ENCODE data around the gene ALDH2. TPM values are rescaled to one million over a fixed set of nuclear protein-coding genes. Genes with fewer than 3 reads are reported as not detected.

The ALDH2 gene
- total and polyA plus RNA-seq, 9 of the 15 experiments (the other 6 are each of a cell fraction or from before 2014, with no cell fraction given): 1.9 to 22.5 (median 12.2) TPM

DNA sequence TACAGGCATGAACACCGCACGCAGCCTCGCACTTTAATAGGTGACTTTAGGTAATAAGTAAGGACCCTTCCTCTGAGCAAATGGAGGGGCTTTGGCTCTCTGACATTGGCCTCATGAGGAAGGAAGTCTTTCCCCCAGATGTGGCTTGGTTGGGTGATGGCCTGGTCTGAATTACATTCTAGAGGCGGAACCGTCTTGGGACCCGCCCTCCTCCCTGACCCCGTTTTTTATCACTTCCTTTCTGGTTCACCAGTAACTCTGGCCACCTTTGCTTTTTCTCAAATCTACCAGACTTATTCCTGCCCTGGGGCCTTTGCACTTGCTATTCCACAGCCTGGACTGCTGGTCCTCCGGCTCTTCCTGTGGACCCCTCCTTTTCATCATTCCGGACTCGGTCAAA, 13.4 kb downstream of the ALDH2 start:
- Histone ChIP-seq H3K27ac (ENCODE audit: extremely low read depth, low read depth, low read length) (no peak overlapping the region), H3K4me2 (ENCODE audit: insufficient read depth, low read length) (no peak overlapping the region), H3K4me3 (no peak overlapping the region), H3K79me2 (ENCODE audit: control insufficient read depth, insufficient read depth, low read length) (no peaks in the 10 kb centered on the region), H3K9me1 (ENCODE audit: control insufficient read depth, insufficient read depth, low read length) (no peaks in the 10 kb centered on the region), H3K9ac (ENCODE audit: insufficient read depth in 1 of 2, low read depth in 2 of 2, low read length in 2 of 2) (no peak overlapping the region), H2AFZ (ENCODE audit: low read depth, low read length) (no peak overlapping the region), H3K4me1 (replicated peaks in 1 of 2; ENCODE audit: control insufficient read depth in 2 of 2, insufficient read depth in 2 of 2, low read length in 2 of 2) (peaks cover 20 to 23% of the 10 kb centered on the region in 2 experiments), H3K27me3 (ENCODE audit: control insufficient read depth in 2 of 2, insufficient read depth in 2 of 2, low read length in 2 of 2) (no peaks in the 10 kb centered on the region), H3K36me3 (ENCODE audit: control insufficient read depth, insufficient read depth, low read length) (peaks cover 7% of the 10 kb centered on the region; the same call in 1 of the 3 replicates), H3K9me3 (replicated peaks; ENCODE audit: control insufficient read depth, insufficient read depth, low read depth, low read length) (no peaks in the 10 kb centered on the region; the same call in 1 of the 2 replicates), H4K20me1 (replicated peaks; ENCODE audit: control insufficient read depth, insufficient read depth, low read length) (no peaks in the 10 kb centered on the region)
- intact Hi-C loops (cut with micrococcal nuclease): no loop called here
- ATAC-seq (no peak), FAIRE-seq (no peak), DNase-seq (ENCODE audit: extremely low read depth in 1 of 4, low spot score in 3 of 4) (no peak)
- TF ChIP-seq, protein P1, sequence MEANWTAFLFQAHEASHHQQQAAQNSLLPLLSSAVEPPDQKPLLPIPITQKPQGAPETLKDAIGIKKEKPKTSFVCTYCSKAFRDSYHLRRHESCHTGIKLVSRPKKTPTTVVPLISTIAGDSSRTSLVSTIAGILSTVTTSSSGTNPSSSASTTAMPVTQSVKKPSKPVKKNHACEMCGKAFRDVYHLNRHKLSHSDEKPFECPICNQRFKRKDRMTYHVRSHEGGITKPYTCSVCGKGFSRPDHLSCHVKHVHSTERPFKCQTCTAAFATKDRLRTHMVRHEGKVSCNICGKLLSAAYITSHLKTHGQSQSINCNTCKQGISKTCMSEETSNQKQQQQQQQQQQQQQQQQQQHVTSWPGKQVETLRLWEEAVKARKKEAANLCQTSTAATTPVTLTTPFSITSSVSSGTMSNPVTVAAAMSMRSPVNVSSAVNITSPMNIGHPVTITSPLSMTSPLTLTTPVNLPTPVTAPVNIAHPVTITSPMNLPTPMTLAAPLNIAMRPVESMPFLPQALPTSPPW (CRISPR knock-in tag; IDR thresholded peaks at IDR 0.05): no peak
- no peak for TF ChIP-seq SMAD3 (CRISPR knock-in tag; conservative IDR thresholded peaks at IDR 0.05)
- no peak for TF ChIP-seq BRCA1 (IDR thresholded peaks at IDR 0.05)
- TF ChIP-seq BRCA1 (CRISPR knock-in tag; IDR thresholded peaks at IDR 0.05): no peak
- no peak for TF ChIP-seq ELF1 (tag; IDR thresholded peaks at IDR 0.05)
- no peak for TF ChIP-seq GATAD2A (IDR thresholded peaks at IDR 0.05)
- no peak for TF ChIP-seq PCBP2 (IDR thresholded peaks at IDR 0.05; ENCODE audit: low read depth, low read length, poor library complexity, severe bottlenecking)
- TF ChIP-seq RBM25 (IDR thresholded peaks at IDR 0.05; ENCODE audit: low read depth, low read length, severe bottlenecking): no peak
- TF ChIP-seq ZBED1 (IDR thresholded peaks at IDR 0.05): no peak
- TF ChIP-seq, protein P2, sequence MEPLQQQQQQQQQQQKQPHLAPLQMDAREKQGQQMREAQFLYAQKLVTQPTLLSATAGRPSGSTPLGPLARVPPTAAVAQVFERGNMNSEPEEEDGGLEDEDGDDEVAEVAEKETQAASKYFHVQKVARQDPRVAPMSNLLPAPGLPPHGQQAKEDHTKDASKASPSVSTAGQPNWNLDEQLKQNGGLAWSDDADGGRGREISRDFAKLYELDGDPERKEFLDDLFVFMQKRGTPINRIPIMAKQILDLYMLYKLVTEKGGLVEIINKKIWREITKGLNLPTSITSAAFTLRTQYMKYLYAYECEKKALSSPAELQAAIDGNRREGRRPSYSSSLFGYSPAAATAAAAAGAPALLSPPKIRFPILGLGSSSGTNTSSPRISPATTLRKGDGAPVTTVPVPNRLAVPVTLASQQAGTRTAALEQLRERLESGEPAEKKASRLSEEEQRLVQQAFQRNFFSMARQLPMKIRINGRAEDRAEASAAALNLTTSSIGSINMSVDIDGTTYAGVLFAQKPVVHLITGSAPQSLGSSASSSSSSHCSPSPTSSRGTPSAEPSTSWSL (CRISPR knock-in tag; IDR thresholded peaks at IDR 0.05; ENCODE audit: borderline replicate concordance): no peak
- TF ChIP-seq SNIP1 (IDR thresholded peaks at IDR 0.05; ENCODE audit: low read depth): no peak
- TF ChIP-seq, protein P3, sequence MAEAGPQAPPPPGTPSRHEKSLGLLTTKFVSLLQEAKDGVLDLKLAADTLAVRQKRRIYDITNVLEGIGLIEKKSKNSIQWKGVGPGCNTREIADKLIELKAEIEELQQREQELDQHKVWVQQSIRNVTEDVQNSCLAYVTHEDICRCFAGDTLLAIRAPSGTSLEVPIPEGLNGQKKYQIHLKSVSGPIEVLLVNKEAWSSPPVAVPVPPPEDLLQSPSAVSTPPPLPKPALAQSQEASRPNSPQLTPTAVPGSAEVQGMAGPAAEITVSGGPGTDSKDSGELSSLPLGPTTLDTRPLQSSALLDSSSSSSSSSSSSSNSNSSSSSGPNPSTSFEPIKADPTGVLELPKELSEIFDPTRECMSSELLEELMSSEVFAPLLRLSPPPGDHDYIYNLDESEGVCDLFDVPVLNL (CRISPR knock-in tag; IDR thresholded peaks at IDR 0.05; ENCODE audit: low read depth): no peak
- WGBS (ENCODE audit: insufficient coverage, low coverage, missing lambda C conversion rate): 85% methylated on average over 10 of the region's 10 CpGs
- ChIA-PET CTCF (ENCODE audit: low intra/inter-chr PET ratio) (no interaction called here), POLR2A (no interaction called here)
- in situ Hi-C loops (cut with MboI): no loop called here
- no TSS peak for BruUV-seq (replicated peaks)

All from K562 (cell line).